IMR-90 (cell line): ENCODE measurements around the gene TANK. TPM values are rescaled to one million over a fixed set of nuclear protein-coding genes. Genes with fewer than 3 reads are reported as not detected.

Source experiments
- ATAC-seq: fragments of 200-7000 bp; cut with Tn5 transposase; 2 replicates; pipeline ENCODE4 v1.9.1; 2020; ENCODE audit warnings: low read depth, mild to moderate bottlenecking, moderate library complexity
- BruUV-seq: library from RNA; stranded (reverse); fragments of 400-500 nt; replicated peaks from 2 replicates; lab custom pipeline; 2021; lab: Mats Ljungman, UMichigan
- CTCF ChIA-PET: fragments of 300-600 bp; formaldehyde crosslinking; extraction: SDS; loops from one replicate; lab custom pipeline; 2021; ENCODE audit warnings: antibody characterized with exemption; lab: Yijun Ruan, JAX
- POLR2A ChIA-PET: fragments of 300-600 bp; sonication (Branson Sonifier 250); formaldehyde crosslinking; loops from one replicate; lab custom pipeline; 2022; ENCODE audit warnings: antibody characterized with exemption; ENCODE audit not compliant: unreplicated experiment; lab: Charles Lee
- DNase-seq: peaks from one replicate; pipeline ENCODE4 v3.0.0; 2013
- H2AFZ ChIP-seq: replicated peaks from 2 replicates; pipeline ENCODE3; 2013; ENCODE audit warnings: low read length, mild to moderate bottlenecking; ENCODE audit not compliant: poor library complexity
- H2AK5ac ChIP-seq: 2 replicates; pipeline ENCODE4 v1.6.1; 2013; ENCODE audit warnings: low read depth, low read length, inconsistent platforms
- H2AK9ac ChIP-seq: replicated peaks from 2 replicates; pipeline ENCODE3; 2013; ENCODE audit warnings: mild to moderate bottlenecking, low read depth, low read length, moderate library complexity; ENCODE audit not compliant: poor library complexity
- H2BK120ac ChIP-seq: 2 replicates; pipeline ENCODE4 v1.6.1; 2013; ENCODE audit warnings: low read depth, low read length, inconsistent platforms
- H2BK15ac ChIP-seq: 3 replicates; pipeline ENCODE4 v1.6.1; 2013; ENCODE audit warnings: low read depth, low read length, inconsistent platforms
- H2BK20ac ChIP-seq: 2 replicates; pipeline ENCODE4 v1.6.1; 2013; ENCODE audit warnings: low read depth, mild to moderate bottlenecking, inconsistent platforms, low read length, moderate library complexity
- H2BK5ac ChIP-seq: 2 replicates; pipeline ENCODE4 v1.6.1; 2013; ENCODE audit warnings: mild to moderate bottlenecking, low read depth, low read length, inconsistent platforms; ENCODE audit not compliant: poor library complexity, severe bottlenecking
- H3K14ac ChIP-seq: replicated peaks from 2 replicates; pipeline ENCODE4 v1.6.1; 2013; ENCODE audit warnings: low read depth, low read length, inconsistent platforms
- H3K18ac ChIP-seq: 2 replicates; pipeline ENCODE4 v1.6.1; 2013; ENCODE audit warnings: low read depth, low read length, control low read depth
- H3K23ac ChIP-seq: 2 replicates; pipeline ENCODE4 v1.6.1; 2013; ENCODE audit warnings: low read depth, low read length, inconsistent platforms
- H3K27ac ChIP-seq: 2 replicates; pipeline ENCODE4 v1.5.1; 2013; ENCODE audit warnings: mild to moderate bottlenecking, control low read depth, low read length; ENCODE audit not compliant: insufficient read depth
- H3K27me3 ChIP-seq: 2 replicates; pipeline ENCODE4 v1.6.1; 2013; ENCODE audit warnings: low read length; ENCODE audit not compliant: control insufficient read depth, insufficient read depth
- H3K36me3 ChIP-seq: 2 replicates; pipeline ENCODE4 v1.6.1; 2013; ENCODE audit warnings: low read length, mixed read lengths; ENCODE audit not compliant: control insufficient read depth, insufficient read depth
- H3K4ac ChIP-seq: 2 replicates; pipeline ENCODE4 v1.6.1; 2013; ENCODE audit warnings: low read depth, low read length, inconsistent platforms
- H3K4me1 ChIP-seq: 2 replicates; pipeline ENCODE4 v1.6.1; 2013; ENCODE audit warnings: low read length, mixed read lengths; ENCODE audit not compliant: control insufficient read depth, insufficient read depth
- H3K4me2 ChIP-seq: 2 replicates; pipeline ENCODE4 v1.6.1; 2013; ENCODE audit warnings: low read depth, mild to moderate bottlenecking, control low read depth, low read length, moderate library complexity
- H3K4me3 ChIP-seq: 2 replicates; pipeline ENCODE4 v1.5.1; 2013; ENCODE audit warnings: low read depth, mild to moderate bottlenecking, control low read depth, low read length, moderate library complexity; ENCODE audit not compliant: insufficient read depth
- H3K56ac ChIP-seq: 2 replicates; pipeline ENCODE4 v1.6.1; 2013; ENCODE audit warnings: low read length, inconsistent platforms; ENCODE audit not compliant: insufficient read depth; ENCODE audit errors: extremely low read depth
- H3K79me1 ChIP-seq, 2 experiments: 2 replicates each; pipeline ENCODE4 v1.6.1; 2013; ENCODE audit warnings: low read length in 2 of 2, inconsistent platforms in 1 of 2, low read depth in 1 of 2
- H3K9ac ChIP-seq: 2 replicates; pipeline ENCODE4 v1.6.1; 2013; ENCODE audit warnings: low read depth, low read length, control low read depth
- H3K9me1 ChIP-seq: 2 replicates; pipeline ENCODE4 v1.6.1; 2013; ENCODE audit warnings: low read length, inconsistent platforms; ENCODE audit not compliant: insufficient read depth
- H3K9me3 ChIP-seq: 2 replicates; pipeline ENCODE4 v1.6.1; 2013; ENCODE audit warnings: low read length; ENCODE audit not compliant: control insufficient read depth, insufficient read depth
- H4K20me1 ChIP-seq: 2 replicates; pipeline ENCODE4 v1.6.1; 2013; ENCODE audit warnings: low read length, inconsistent platforms; ENCODE audit not compliant: insufficient read depth
- H4K5ac ChIP-seq: 2 replicates; pipeline ENCODE4 v1.6.1; 2013; ENCODE audit warnings: mild to moderate bottlenecking, low read depth, low read length, control low read depth
- H4K8ac ChIP-seq, 2 experiments: 2 replicates each; pipeline ENCODE4 v1.6.1; 2013; ENCODE audit warnings: low read depth in 2 of 2, low read length in 2 of 2, control low read depth in 1 of 2, inconsistent platforms in 1 of 2
- H4K91ac ChIP-seq: 2 replicates; pipeline ENCODE4 v1.6.1; 2013; ENCODE audit warnings: low read depth, low read length, inconsistent platforms; ENCODE audit not compliant: insufficient read depth
- MAFK ChIP-seq: IDR thresholded peaks from 2 replicates; pipeline ENCODE4 v1.6.1; 2012; ENCODE audit warnings: low read depth, low read length, improper control_type of control experiment
- USF2 ChIP-seq: fragments of 150-350 bp; IDR thresholded peaks from 2 replicates; pipeline ENCODE4 v1.6.1; 2017; ENCODE audit warnings: mild to moderate bottlenecking, antibody characterized with exemption, low read length, low read depth
- WGBS, 2 experiments: methylation state at CpG; one replicate each; pipeline versions ENCODE4 v1.1.5 to v1.1.7; 2013; ENCODE audit warnings: missing lambda C conversion rate in 2 of 2; ENCODE audit not compliant: insufficient read length in 1 of 2; ENCODE audit errors: extremely low coverage in 2 of 2; 5-methylcytosine and 5-hydroxymethylcytosine counted together
- dilution Hi-C: fragments of 300-500 bp; cut with HindIII; formaldehyde crosslinking; loops from one replicate; pipeline ENCODE4 v1.14.3; 2018; ENCODE audit warnings: low sequenced_read_pairs; ENCODE audit not compliant: unreplicated experiment
- in situ Hi-C: fragments of 300-500 bp; cut with MboI; formaldehyde crosslinking; loops from 3 replicates; pipeline ENCODE4 v1.14.3; 2019; ENCODE audit warnings: low sequenced_read_pairs, inconsistent platforms, mixed read lengths
- intact Hi-C: fragments of 100-400 bp; cut with micrococcal nuclease; formaldehyde crosslinking; loops from 2 replicates; pipeline ENCODE4 v1.10.0; 2022
- polyA plus RNA-seq, 3 experiments: library from polyadenylated mRNA; depleted of rRNA; stranded (reverse); fragments of >200 nt; gene quantifications; 2 replicates each; pipeline ENCODE4 v1.2.3, GENCODE V29; 2012; ENCODE audit warnings: low replicate concordance in 1 of 3
- total RNA-seq: library from RNA; depleted of rRNA; stranded (reverse); fragments of >200 nt; gene quantifications from 2 replicates; pipeline ENCODE4 v1.2.3, GENCODE V29; 2012

TANK gene
- total and polyA plus RNA-seq, 2 of the 4 experiments (the other 2 are of a cell fraction) = 25.4 to 41.9 TPM

- in situ Hi-C loops = no loop called here
- Histone ChIP-seq H2AK5ac (no peak overlapping the region), H3K4me3 (no peak overlapping the region), H4K8ac (no peak overlapping the region), H3K4me2 (no peak overlapping the region), H2AK9ac (no peak overlapping the region), H3K9me3 (no peaks in the 10 kb centered on the region), H3K18ac (no peak overlapping the region), H3K23ac (no peak overlapping the region), H3K36me3 (no peaks in the 10 kb centered on the region), H3K4ac (no peak overlapping the region), H3K9me1 (no peaks in the 10 kb centered on the region), H2BK5ac (no peak overlapping the region), H2BK20ac (no peak overlapping the region), H3K27ac (no peak overlapping the region), H3K79me1 (no peaks in the 10 kb centered on the region), H3K4me1 (no peaks in the 10 kb centered on the region), H3K56ac (no peak overlapping the region), H4K20me1 (no peaks in the 10 kb centered on the region), H3K14ac (no peak overlapping the region), H2AFZ (no peak overlapping the region), H4K91ac (no peak overlapping the region), H3K27me3 (peaks cover 5% of the 10 kb centered on the region), H2BK120ac (no peak overlapping the region), H4K5ac (no peak overlapping the region), H3K9ac (no peak overlapping the region), H2BK15ac (no peak overlapping the region)
- no CpG with 5 or more reads among the region's 2 CpGs for WGBS, 2 experiments
- ChIA-PET POLR2A (interaction anchor here (0.6 kb wide), 1 partner anchor 25 kb away, joined by 6 read pairs; no protein-coding TSS in a partner anchor), CTCF (no interaction called here)
- intact Hi-C loops = no loop called here
- TF ChIP-seq USF2 (no peak), MAFK (no peak)
- no TSS peak for BruUV-seq
- ATAC-seq (no peak), DNase-seq (no peak)
- dilution Hi-C loops = no loop called here
These were observed 45.0 kb upstream of the TANK start for GRCh38 chr2:161115205-161115604.
